Measurements from ENCODE around the gene BTN1A1. TPM values are rescaled to one million over a fixed set of nuclear protein-coding genes. Genes with fewer than 3 reads are reported as not detected.

Gene BTN1A1
- polyA plus RNA-seq, 1 experiment: 0.04 TPM

DNA sequence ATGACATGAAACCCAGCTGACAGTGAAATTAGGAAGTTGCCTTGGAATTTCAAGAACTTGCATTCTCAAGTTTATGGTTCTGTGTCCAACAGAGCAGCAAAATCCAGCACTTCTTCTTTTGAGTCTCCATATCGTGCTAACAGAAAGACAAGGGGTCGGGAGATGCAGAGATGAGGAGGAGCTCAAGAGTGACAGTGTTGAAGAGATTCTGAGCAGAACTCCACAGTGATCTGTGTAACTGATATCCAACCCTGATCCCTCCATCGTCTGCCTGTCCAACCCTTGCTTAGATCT, 21.2 kb upstream of the BTN1A1 start:
- Histone ChIP-seq H3K9me3 (ENCODE audit: control insufficient read depth, insufficient read depth, low read length) (no peaks in the 10 kb centered on the region), H3K27ac (ENCODE audit: low read depth, low read length) (no peak overlapping the region), H3K27me3 (ENCODE audit: control insufficient read depth, insufficient read depth, low read length) (peaks cover 3% of the 10 kb centered on the region), H3K4me3 (ENCODE audit: low read depth, low read length) (no peak overlapping the region)
- DNase-seq (ENCODE audit: low read depth, low spot score): no peak
- POLR2A ChIA-PET: no interaction called here
- TF ChIP-seq, protein P1, sequence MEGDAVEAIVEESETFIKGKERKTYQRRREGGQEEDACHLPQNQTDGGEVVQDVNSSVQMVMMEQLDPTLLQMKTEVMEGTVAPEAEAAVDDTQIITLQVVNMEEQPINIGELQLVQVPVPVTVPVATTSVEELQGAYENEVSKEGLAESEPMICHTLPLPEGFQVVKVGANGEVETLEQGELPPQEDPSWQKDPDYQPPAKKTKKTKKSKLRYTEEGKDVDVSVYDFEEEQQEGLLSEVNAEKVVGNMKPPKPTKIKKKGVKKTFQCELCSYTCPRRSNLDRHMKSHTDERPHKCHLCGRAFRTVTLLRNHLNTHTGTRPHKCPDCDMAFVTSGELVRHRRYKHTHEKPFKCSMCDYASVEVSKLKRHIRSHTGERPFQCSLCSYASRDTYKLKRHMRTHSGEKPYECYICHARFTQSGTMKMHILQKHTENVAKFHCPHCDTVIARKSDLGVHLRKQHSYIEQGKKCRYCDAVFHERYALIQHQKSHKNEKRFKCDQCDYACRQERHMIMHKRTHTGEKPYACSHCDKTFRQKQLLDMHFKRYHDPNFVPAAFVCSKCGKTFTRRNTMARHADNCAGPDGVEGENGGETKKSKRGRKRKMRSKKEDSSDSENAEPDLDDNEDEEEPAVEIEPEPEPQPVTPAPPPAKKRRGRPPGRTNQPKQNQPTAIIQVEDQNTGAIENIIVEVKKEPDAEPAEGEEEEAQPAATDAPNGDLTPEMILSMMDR (IDR thresholded peaks at IDR 0.05; ENCODE audit: low read depth, low read length): no peak
- CTCF ChIA-PET: interaction anchor here (0.5 to 1.0 kb wide), 2 partner anchors 93 to 137 kb away, joined by 3 to 4 read pairs; no protein-coding TSS in a partner anchor

DNA sequence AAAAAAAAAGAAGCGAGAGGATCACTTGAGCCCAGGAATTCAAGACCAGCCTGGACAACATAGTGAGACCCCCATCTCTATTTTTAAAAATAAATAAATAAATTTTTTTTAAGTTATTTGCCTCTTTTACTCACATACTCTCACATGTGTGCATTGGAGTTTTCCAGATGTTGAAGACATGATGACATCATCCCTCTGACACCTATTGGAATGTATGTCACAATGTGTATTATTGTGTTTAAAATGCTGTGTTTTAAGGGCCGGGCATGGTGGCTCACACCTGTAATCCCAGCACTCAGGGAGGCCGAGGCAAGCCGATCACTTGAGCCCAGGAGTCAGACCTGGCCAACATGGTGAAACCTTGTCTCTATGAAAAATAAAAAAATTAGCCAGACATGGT, 17.8 kb upstream of the BTN1A1 start:
- TF ChIP-seq, protein P1 (IDR thresholded peaks at IDR 0.05; ENCODE audit: low read depth, low read length): no peak
- Histone ChIP-seq H3K27me3 (ENCODE audit: control insufficient read depth, insufficient read depth, low read length) (peaks cover 3% of the 10 kb centered on the region), H3K27ac (ENCODE audit: low read depth, low read length) (no peak overlapping the region), H3K9me3 (ENCODE audit: control insufficient read depth, insufficient read depth, low read length) (no peaks in the 10 kb centered on the region), H3K4me3 (ENCODE audit: low read depth, low read length) (no peak overlapping the region)
- DNase-seq (ENCODE audit: low read depth, low spot score): no peak
- POLR2A ChIA-PET: no interaction called here
- CTCF ChIA-PET: no interaction called here

DNA sequence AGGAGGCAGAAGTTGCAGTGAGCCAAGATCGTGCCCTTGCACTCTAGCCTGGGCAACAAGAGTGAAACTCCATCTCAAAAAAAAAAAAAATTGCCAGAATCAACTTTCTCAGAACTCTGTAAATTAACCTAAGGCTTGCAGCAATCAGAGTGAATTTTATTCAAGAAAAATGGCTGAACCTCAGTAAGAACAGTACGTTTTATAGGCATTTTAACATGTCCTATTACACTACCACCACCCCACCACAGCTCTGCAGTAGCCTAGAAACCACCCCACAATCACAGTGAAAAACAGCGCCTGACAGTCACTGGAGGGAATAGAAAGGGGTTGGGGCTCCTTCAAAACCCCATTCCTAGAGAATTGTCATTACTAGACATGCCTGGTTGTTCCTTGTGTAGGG, 16.4 kb upstream of the BTN1A1 start:
- no peak for DNase-seq (ENCODE audit: low read depth, low spot score)
- no peak overlapping the region for H3K27ac ChIP-seq (ENCODE audit: low read depth, low read length)
- peaks cover 6% of the 10 kb centered on the region for H3K27me3 ChIP-seq (ENCODE audit: control insufficient read depth, insufficient read depth, low read length)
- ChIA-PET CTCF (no interaction called here), POLR2A (no interaction called here)
- TF ChIP-seq, protein P1 (IDR thresholded peaks at IDR 0.05; ENCODE audit: low read depth, low read length): no peak
- H3K4me3 ChIP-seq (ENCODE audit: low read depth, low read length): no peak overlapping the region
- H3K9me3 ChIP-seq (ENCODE audit: control insufficient read depth, insufficient read depth, low read length): no peaks in the 10 kb centered on the region

DNA sequence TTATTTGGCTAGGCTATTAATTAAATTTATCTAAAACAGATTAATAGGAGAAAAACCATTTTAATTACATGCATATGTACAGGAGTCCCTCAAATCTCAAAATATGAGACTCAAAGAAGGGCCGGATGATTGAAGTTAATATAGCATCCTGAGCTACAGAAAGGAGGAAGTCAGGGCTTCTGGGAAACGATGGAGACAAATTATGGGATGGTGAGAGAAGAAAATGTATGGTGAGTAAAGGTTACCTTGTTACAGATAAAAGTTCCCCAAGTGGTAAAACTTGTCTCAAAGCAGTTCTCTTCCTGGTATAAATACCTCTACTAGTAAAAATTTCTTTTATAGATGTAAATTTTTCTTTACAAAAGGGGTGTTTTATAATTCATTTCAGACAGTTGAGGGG, 15.9 kb upstream of the BTN1A1 start:
- ChIA-PET CTCF (interaction anchor here (1.5 to 1.6 kb wide), 2 partner anchors 20 to 143 kb away, joined by 3 read pairs; no protein-coding TSS in a partner anchor), POLR2A (no interaction called here)
- Histone ChIP-seq H3K27me3 (ENCODE audit: control insufficient read depth, insufficient read depth, low read length) (peaks cover 6% of the 10 kb centered on the region), H3K27ac (ENCODE audit: low read depth, low read length) (no peak overlapping the region), H3K4me3 (ENCODE audit: low read depth, low read length) (no peak overlapping the region), H3K9me3 (ENCODE audit: control insufficient read depth, insufficient read depth, low read length) (no peaks in the 10 kb centered on the region)
- TF ChIP-seq, protein P1 (IDR thresholded peaks at IDR 0.05; ENCODE audit: low read depth, low read length): no peak
- no peak for DNase-seq (ENCODE audit: low read depth, low spot score)

DNA sequence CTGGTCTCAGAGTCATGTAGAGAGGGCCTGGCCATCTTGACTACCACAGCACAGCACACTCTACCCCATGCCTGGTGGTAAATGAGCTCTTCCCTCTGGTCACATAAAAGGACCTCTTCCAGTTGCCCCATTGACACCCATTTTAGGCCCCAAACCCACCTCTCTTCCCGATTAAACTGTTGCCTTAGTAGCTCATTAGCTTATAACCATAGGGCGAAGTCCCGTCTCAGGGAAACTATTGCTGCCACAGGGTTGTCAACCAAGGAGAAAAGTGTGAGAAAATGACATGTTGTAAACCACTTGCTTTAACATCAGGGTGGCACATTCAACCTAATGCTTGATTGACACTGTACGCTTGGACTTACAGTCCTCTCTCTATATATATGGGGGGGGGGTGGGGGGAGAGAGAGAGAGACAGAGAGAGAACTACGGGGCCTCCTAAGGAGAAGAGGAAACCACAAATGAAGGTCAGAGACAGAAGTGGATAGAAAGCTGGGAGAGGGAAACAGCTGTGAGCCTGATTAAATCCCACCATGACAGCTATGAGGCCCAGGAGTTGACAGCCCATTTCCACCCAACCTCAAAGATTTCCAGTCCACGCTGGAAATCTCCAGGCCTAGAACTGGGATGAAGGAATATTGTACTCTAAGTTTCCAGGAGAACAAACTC, 14.9 kb upstream of the BTN1A1 start:
- Histone ChIP-seq H3K27ac (ENCODE audit: low read depth, low read length) (no peak overlapping the region), H3K4me3 (ENCODE audit: low read depth, low read length) (no peak overlapping the region), H3K27me3 (ENCODE audit: control insufficient read depth, insufficient read depth, low read length) (peaks cover 6% of the 10 kb centered on the region), H3K9me3 (ENCODE audit: control insufficient read depth, insufficient read depth, low read length) (no peaks in the 10 kb centered on the region)
- TF ChIP-seq, protein P1 (IDR thresholded peaks at IDR 0.05; ENCODE audit: low read depth, low read length): no peak
- no peak for DNase-seq (ENCODE audit: low read depth, low spot score)
- POLR2A ChIA-PET: no interaction called here
- CTCF ChIA-PET: interaction anchor here (1.5 to 1.6 kb wide), 2 partner anchors 19 to 144 kb away, joined by 3 read pairs; no protein-coding TSS in a partner anchor

Data from AG04450 (cell line).